Fibroblast of the conjunctiva (primary cell): ENCODE data around the gene PAM.
A peak's percentile ranks its signal among the peaks of the same experiment; 100 is the strongest.
"Not testable (repeated sequence)": the region's sequence is repeated elsewhere in the genome, so short reads cannot be mapped to it uniquely, and the experiment has no call there.

ENCODE experiments used
- DNase-seq: peaks from one replicate; pipeline ENCODE4 v3.0.0-alpha.2; 2010; ENCODE audit warnings: low read depth

The PAM gene

DNA sequence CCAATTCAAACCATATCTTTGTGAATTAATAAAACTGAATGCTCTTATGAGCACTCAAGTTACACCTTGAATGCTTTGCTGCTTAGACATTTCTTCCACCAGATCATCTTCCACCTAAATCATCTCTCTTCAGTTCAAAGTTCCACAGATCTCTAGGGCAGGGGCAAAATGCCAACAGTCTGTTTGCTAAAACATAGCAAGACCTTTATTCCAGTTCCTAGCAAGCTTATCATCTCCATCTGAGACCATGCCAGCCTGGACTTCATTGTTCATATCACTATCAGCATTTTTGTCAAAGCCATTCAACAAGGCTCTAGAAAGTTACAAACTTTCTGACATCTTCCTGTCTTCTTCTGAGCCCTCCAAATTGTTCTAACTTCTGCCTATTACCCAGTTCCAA lies 245.0 kb downstream of the PAM start:
- no peak for DNase-seq

DNA sequence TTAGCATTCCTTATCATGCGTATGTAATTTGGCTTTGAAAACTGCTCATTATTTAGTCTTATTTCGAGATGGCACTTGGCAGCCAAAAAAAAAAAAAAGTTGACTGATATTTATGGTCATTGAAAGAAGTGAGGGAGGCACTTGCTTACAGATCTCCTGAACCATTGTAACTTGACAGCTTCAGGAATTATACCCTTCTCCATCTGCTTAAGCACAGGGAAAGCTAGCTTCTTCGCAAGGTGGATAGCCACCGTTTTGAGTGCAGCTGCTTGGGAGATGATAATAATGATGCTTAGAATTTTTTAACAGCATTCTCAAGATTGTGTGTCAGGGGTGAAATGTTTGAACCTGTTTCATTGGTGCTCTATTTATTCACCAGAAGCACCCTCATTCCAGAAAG lies 248.8 kb downstream of the PAM start:
- DNase-seq = no peak

DNA sequence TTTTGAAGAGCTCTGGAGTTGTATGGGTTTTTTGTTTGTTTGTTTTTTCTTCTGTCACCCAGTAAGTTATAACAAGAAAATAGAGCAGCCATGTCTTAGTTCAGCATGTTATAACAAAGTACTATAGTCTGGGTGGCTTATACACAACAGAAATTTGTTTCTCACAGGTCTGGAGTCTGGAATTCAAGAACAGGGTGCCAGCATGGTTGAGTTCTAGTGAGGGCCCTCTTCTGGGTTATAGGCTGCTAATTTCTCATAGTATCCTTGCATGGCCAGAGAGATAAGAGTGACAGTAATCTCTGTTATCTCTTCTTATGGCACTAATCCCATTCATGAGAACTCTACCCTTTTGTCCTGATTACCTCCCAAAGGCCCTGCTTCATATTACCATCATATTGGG lies 250.2 kb downstream of the PAM start:
- DNase-seq = no peak

DNA sequence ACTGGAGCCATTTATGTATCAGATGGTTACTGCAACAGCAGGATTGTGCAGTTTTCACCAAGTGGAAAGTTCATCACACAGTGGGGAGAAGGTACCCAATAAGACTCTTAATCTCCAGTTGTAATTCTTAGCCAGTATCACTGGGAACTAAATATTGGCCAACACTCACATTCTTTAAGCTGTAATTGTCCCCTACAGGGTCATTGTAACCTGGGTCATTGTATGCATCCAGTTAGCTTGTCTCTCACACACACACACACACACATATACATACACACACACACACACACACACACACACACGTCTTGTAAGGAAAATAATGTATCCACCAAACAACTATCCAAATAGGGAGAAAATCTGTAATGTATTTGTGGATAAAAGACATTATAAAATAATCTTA lies 251.8 kb downstream of the PAM start:
- no peak for DNase-seq

DNA sequence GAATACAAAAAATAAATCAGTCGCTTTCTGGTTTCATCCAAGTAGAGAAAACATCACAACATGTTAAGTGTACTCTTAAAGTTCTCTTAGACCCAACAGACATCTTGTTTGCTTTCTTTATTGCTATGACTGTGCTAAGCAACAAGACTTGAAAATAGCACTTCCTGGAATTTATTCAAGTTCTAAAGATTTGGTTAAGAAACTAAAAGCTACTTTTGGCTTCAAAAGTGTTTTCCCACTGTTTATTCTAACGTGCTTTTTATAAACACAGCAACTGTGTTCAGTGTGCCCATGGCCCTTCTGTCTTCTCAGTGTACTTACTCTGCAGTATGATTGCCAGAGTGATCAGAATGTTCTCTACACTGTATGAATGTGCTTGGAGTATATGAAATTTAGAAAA lies 255.1 kb downstream of the PAM start:
- no peak for DNase-seq

DNA sequence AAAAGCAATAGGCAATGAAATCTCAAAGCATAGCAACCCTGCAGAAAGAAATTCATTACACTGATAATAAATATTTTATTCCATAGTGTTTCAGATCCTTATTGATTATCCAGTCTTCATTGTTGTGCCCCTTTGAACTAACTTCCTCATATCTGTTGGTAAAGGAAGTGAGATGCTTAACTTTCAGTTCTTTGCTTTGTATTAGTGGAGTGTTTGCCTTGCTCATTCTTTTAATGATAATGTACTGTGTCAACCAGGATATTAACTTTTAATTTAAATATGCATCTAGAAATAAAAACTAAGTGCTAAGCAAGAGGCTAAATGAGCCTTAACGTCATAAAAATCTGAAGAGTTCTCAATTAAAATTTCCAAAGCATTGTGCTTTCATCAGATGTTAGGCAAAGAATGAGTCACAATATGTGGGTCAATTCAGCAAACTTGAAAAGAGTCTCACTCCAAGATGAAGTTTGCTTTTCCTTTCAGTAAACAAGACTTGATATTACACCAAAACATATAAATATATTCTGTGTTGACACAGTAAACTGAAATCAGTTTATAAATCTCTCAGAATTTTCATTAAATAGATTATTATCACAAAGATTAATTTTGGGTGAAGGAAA lies 258.9 kb downstream of the PAM start:
- DNase-seq = no peak

DNA sequence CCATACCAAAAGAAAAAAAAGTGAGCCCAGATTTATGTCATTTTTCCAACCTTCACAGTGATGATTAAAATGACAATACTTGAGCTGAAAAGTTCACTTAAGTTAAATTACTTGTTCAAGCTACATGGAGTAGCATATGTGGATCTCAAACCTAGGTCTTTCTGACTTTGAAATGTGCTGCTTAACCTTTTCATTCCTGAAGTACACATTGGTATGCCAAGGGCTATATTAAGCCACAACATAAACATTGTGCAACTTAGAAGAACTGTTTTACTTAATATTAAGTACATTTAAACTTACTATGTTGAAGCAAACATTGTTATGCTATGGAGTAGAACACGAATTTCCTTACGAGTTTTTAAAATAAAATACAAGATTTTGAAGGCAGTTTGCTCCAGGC lies 259.9 kb downstream of the PAM start:
- DNase-seq = peak; percentile 48

DNA sequence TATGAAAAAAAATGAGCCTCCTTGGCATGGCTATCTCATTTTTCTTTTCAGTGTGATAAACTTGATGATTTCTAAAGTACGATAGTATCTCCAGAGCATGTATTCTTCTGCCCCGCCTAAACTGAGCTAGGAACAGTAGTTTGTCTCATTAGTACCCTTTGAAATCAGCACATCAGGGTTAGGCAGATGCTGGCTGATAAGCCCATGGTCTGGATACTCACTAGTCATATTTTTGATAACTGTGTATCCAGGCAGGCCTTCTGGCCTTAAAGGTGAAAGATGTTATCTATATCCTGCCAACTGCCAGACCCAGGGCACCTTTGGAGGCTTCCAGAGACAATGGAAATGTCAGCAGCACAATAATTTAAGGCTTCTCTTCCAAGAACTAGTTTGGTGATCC lies 261.1 kb downstream of the PAM start:
- no peak for DNase-seq

DNA sequence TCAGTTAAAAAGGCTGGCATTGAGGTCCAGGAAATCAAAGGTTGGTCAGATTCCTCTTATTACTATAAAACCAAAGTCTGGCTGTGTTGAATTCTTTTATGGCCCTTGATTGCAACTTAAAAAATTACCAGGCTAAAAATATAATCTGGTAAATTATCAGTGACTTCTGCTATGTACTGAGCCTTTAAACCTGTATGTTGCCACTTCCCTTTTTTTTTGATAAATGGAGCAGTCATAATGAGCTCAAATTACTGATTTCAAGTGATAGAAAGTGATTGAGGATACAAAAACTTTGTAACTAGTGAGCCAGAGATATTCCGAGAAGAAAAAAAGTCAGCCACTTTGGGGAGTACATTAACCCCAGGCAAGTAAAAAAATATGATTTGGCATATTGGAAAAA lies 264.7 kb downstream of the PAM start:
- DNase-seq = no peak

DNA sequence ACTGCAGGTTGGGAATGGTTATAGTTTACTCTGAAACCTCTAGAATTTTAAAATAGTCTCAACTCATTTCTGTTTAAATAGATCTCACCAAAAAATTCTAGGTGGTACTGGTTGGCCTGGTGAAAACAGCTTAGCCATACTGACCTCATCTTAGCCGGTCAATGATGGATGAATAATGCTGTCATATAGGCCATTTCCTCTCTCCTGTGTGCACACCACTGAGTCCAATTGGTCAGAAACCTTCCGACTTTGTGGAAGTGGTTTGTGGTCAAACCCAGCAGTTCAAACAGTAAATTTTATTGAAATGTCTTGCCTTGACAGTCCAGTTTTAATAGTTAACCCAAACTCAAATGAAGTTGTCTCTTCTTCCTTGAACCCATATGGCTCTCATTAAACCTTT lies 266.2 kb downstream of the PAM start:
- no peak for DNase-seq

DNA sequence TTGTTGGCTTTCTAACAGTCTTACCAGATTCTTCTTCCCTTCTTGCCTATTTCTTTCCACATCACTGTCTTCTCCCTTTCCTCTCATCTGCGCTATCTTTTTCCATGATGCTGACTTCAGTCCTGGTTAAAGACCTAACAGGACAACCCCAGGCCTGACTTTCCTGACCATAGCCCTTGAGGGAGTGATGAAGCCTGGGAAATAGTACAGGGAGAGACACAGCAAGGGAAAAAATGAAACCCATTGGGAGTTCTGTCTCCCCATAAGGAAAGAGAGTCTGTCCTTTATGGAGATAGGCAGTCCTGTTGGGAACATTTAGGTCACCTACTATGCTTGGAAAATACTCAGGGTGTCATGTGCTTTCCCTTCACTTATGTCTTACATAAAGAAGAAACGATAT lies 272.2 kb downstream of the PAM start:
- DNase-seq = no peak

DNA sequence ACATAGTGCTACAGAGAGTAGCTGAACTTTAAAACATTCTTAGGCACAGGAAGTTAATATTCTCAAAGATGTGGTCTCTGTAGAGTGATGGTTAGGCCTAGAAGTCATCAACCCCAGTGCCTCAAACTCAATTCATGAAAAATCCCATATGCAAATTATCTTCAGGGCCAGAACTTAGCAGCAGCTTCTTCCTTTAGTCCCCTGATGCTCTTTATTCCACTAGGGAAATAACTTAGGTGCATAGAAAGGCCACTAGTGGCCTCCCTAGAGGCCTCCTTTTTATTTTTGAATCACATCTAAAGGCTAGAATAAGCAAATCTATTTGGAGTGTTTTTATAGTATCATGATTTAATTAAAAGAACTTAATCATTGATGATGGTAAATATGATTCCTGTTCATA lies 276.5 kb downstream of the PAM start:
- DNase-seq = no peak

DNA sequence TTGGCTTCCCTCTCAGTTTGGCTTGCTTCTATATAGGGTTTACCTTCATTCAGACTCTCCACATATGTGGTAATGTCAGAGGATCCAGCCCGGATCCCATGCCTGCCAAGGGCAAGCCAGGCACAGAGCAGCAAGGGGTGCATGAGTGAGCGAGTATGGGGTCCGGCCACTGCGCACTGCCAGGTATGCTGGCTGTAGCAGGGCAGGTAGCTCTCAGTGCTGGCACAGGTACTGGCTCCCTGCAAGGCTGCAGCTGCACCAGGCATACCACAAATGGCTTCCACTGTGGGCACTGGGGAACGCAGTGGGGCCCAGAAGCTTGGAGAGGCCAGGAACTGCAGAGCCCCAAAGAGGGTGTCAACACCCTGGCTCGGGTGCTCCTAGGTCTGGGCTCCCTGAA lies 278.6 kb downstream of the PAM start:
- no peak for DNase-seq

DNA sequence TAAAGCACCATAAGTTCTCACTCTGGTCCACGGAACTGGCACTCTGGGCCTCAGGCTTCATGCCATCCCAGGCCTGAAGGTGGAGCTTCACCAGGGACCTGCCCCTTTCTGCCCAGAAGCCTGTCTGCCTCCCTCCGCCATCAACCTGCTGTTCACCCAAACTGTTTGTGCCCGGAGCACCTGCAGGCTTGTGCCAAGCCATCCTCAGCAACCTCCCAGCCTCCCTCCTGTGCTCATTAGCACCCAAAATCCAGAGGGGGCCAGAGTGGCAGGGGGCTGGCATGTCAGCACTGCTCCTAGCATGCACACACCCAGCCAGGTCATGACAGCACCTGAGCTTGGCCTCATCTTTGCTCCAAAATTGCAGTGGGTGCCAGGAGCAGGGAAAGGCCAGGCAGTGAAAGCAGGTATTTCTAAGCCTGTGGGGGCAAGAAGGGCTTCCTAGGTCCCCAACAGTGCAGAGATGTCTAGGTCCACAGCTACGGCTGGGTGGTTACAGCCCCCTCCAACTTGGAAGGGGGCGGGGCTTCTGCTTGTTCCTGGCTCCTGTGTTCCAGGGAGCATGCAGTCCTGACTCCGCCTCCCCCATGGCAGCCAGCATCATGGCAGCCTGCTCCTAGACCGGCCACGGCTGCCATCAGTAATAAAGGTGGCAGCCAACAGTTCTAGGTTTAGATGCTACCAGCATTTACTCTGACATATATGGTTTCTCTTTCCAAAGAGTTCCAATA lies 279.7 kb downstream of the PAM start:
- DNase-seq = no peak

DNA sequence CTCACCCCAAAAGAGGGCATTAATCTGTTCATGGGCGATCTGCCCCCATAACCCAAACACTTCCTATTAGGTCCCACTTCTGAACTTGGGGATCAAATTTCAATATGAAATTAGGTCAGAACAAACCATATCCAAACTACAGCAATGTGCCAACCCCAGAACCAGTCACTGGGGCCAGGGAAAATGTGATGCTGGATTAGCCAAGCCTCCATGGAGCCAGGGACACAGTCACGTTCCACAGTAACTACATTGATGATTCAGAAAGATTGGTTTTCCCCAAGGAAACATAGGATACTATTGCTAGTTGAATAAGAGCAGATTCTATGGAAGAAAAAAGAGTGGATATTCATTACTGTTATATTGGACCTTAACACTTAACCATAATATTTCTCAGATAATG lies 280.6 kb downstream of the PAM start:
- no peak for DNase-seq

DNA sequence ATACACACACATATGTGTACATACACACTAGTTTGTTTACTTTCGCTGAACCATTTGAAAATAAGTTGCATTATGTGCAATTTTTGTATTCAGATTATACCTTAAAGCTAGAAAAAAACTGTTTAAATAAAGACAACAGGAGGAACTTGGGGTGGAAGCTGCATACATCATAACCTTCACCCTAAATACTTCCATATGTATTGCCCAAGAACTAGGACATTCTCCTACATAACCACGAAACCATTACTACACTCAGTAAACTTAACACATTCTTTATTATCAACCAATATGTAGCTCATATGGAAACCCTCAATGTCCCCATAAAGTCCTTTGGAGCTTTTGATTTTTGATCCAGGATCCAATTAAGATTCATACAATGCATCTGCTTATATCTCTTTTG lies 281.5 kb downstream of the PAM start:
- peak; percentile 14 for DNase-seq

DNA sequence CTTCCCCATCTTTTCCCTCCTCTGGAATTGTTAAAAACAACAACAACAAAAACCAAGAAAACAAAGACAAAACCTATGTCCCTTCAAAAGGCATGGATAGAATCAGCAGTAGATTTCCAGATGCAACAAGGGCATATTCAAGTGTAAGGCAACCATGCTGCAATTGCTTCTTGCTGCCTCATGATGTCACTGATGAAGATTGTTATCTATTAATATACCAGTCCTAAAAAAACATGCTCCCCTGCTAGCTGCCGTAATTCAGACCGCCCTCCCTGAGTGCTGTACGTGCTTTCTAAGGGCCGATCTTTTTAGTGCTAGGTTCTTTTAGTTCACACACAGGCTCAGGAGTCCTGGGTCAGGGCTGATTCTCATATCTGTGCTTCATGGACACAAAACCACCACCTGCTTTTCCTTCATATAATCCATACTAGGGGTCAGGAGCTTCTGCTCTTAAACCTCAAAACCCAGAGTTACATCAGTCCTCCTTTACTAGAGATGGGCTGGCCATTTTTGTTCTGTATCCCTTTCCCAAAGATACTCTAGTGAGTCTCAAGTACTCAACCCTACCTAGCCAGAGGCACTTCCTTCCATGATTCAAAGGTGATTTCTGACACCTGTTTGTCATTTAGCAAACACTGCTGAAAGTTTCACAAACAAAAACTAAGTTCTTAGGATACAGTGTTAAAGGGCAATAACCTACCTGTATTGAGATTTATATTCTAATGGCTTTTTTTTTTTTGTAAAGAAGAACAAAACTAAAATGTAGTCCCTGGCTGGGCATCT lies 282.8 kb downstream of the PAM start:
- DNase-seq = no peak

DNA sequence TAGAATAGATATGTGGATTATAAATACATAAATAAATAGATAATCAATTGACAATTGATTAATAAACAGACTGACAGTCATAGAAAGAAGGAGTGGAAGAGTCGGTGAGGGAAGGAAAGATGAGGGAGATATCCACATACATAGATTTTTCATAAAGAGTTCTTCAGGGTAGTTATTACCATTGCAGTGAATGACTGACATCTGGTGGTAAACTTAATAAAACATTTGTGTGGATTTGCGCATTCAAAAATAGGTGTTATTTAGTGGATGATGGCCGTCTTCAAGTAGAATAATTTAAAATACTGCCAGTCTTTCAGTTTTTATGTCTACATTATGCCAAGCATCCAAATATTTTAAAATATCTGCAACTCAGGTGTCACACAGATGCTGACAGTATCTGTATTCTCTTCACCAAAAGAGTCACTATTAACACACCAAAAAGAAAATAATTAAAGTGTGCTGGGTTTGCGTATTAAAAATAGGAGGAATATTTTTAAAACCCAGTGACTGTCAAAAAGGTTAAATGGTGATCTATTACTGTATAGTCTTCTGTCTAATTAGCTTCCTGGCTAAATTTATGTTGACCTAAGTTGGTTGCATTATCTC lies 286.1 kb downstream of the PAM start:
- peak; percentile 62 for DNase-seq

DNA sequence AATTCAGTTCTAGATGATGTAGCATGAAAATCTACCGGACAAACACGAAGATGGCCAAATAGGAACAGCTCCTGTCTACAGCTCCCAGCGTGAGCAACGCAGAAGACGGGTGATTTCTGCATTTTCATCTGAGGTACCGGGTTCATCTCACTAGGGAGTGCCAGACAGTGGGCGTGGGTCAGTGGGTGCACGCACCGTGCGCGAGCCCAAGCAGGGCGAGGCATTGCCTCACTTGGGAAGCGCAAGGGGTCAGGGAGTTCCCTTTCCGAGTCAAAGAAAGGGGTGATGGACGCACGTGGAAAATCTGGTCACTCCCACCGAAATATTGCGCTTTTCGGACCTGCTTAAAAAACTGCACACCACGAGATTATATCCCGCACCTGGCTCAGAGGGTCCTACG lies 291.6 kb downstream of the PAM start:
- DNase-seq = not testable (repeated sequence)

DNA sequence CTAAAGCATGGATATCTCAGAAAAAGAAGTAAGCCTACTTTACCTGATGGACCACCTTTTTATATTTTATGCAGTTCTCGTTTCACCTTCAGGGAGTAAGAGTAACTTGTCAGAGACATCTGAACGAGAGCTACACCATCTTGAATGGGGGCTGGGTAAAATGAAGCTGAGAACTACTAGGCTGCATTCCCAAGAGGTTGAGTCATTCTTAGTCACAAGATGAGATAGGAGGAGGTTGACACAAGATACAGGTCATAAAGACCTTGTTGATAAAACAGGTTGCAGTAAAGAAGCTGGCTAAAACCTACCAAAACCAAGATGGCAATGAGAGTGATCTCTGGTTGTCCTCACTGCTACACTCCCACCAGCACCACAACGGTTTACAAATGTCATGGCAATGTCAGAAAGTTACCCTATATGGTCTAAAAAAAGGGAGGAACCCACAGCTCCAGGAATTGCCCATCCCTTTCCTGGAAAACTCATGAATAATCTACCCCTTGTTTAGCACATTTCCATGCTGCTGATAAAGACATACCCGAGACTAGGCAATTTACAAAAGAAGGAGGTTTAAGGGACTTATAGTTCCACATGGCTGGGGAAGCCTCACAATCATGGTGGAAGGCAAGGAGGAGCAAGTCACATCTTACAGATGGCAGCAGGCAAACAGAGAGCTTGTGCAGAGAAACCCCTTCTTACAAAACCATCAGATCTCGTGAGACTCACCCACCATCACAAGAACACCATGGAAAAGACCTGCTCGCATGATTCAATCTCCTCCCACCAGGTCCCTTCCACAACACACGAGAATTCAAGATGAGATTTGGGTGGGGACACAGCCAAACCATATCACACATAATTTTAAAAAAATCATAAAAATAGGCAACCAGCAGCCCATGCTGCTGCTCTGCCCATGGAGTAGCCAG lies 302.4 kb downstream of the PAM start:
- no peak for DNase-seq

DNA sequence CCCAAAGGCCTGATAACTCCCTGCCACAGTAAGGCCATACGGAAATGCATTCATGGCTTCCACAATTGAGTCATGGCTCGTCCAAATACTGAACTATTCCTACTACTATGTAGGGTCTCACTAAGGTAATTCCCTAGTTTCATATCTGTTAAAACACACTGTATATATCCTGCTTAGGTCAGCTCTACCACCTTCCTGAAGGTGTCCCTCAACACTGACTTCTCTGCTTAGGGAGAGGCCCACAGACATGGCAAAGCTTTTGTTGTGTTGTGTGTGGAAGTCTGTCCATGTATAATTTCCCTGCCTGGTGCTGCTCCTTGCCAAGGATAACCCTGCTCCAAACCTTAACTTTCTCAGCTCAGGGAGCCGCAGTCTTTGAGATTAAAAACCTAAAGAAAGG lies 304.4 kb downstream of the PAM start:
- no peak for DNase-seq

DNA sequence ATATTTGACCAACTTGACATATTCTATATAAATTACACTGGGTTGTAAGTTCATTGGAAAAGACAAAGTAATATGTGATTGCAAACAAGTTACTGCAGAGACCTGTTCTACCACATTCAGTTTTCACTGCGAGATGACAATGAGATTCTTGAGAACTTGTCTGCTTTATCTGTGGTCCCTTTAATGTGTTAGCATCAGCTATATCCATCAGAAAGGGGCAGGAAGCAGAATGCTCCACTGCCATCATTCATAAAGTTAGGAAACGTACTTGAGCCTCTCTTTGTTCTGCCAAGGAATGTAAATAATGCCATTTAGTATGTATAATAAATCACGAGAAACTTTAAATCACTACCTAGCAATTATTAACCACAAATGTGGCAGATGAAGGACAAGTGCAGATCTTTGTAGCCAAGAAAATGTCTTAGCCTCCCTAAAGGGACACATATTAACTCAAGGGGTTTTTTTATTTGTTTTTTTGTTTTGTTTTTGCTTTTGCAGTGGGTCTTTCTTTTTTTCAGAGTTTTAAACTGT lies 305.4 kb downstream of the PAM start:
- no peak for DNase-seq
